HFF-Myc (cell line): ENCODE results near the gene SRSF2.
"Not testable (repeated sequence)": the region's sequence is repeated elsewhere in the genome, so short reads cannot be mapped to it uniquely, and the experiment has no call there.

Experiments used
- DNase-seq: peaks from one replicate; pipeline ENCODE4 v3.0.0-alpha.2; 2011; ENCODE audit warnings: low read depth; ENCODE audit errors: extremely low read depth
- H3K4me3 ChIP-seq: replicated peaks from 2 replicates; pipeline ENCODE4 v1.5.1; 2011; ENCODE audit warnings: low read depth, mild to moderate bottlenecking, control low read depth, low read length
- TF ChIP-seq, protein P1 (sequence below): IDR thresholded peaks from 2 replicates; pipeline ENCODE4 v1.5.1; 2012; ENCODE audit warnings: mild to moderate bottlenecking, low read depth, low read length, control low read depth; ENCODE audit errors: missing control alignments

Gene SRSF2

DNA sequence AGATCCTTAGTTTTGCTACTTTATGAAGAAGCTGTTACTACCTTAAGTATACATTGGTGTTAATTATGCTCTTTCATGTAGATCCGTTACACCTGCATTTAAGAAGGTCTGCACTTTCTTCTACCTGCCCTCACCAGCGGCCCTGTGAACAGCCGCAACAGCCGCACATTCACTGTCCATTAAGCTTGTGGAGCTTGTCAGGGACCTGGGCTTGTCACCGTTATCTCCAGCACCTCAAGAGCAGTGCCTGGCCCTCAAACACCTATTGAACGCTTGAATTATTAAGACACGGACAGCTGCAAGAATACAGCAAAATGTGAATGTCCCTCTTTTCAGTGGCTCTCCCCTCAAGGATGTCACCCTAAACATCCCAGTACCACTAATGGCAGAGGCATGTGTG lies 23.4 kb downstream of the SRSF2 start:
- TF ChIP-seq, protein P1, sequence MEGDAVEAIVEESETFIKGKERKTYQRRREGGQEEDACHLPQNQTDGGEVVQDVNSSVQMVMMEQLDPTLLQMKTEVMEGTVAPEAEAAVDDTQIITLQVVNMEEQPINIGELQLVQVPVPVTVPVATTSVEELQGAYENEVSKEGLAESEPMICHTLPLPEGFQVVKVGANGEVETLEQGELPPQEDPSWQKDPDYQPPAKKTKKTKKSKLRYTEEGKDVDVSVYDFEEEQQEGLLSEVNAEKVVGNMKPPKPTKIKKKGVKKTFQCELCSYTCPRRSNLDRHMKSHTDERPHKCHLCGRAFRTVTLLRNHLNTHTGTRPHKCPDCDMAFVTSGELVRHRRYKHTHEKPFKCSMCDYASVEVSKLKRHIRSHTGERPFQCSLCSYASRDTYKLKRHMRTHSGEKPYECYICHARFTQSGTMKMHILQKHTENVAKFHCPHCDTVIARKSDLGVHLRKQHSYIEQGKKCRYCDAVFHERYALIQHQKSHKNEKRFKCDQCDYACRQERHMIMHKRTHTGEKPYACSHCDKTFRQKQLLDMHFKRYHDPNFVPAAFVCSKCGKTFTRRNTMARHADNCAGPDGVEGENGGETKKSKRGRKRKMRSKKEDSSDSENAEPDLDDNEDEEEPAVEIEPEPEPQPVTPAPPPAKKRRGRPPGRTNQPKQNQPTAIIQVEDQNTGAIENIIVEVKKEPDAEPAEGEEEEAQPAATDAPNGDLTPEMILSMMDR = no peak
- no peak overlapping the region for H3K4me3 ChIP-seq
- no peak for DNase-seq

GRCh38 chr17:76712321-76712720 lies 24.8 kb downstream of the SRSF2 start:
- not testable (repeated sequence) for DNase-seq

GRCh38 chr17:76710863-76711611 lies 26.1 kb downstream of the SRSF2 start, which contains the start of gene MXRA7:
Gene MXRA7 (minus strand): TSS chr17:76710965. CDS start chr17:76710946, 19 bp downstream.
- DNase-seq = no peak
- H3K4me3 ChIP-seq = peak within 1 kb of the TSS; percentile 70
- TF ChIP-seq, protein P1 = no peak

More at GRCh38 chr17:76712321-76712720, 24.8 kb downstream of the SRSF2 start:
- not testable (repeated sequence) for H3K4me3 ChIP-seq

DNA sequence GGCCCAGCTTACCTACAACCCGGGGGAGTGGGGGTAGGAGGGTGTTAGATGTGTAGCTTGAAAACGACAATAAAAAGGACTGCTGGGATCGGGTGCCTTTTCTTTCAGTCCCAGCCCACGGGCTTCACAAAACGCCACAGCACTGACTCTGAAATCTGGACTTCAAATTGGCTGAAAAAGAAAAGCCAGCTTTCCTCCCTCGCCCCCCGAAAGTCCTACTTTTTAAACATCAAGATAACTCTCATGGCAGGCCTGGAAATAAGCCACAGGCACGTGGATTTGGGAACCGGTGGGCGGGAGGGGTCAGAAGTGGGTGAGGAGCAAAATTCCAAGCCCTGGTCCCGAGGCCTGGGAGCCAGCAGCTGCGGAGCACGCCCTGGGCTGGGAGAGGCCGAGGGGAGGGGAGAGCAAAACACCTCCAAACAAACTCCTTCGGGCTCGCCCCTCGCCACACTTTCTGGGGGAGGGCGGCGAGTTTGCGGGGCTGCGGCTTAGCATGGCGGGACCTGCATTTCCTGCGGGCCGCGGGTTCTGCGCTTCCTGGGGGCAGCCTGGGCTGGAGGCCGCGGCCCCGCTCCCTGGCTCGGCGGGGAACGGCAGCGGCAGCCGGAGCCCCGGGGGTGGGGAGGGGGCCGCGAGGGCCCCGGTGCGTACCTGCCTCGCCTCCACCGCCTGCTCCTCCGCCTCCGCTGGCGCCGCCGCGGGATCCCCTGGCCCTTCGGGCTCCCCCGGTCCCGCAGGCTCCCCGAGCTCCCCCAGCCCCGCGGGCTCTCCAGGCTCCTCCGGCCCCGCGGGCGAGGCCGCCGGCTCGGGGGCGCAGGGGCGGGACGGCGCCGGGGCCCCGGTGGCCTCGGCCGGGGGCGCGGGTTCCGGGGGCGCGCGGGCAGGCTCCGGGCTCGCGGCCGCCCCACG lies 26.9 kb downstream of the SRSF2 start:
- DNase-seq = not testable (repeated sequence)
- peak overlapping the region; percentile 70 for H3K4me3 ChIP-seq

- H3K4me3 ChIP-seq = peak overlapping the region; percentile 70
- TF ChIP-seq, protein P1 = no peak
- DNase-seq = peak; percentile 85
These were observed 27.8 kb downstream of the SRSF2 start for GRCh38 chr17:76709077-76709950.

DNA sequence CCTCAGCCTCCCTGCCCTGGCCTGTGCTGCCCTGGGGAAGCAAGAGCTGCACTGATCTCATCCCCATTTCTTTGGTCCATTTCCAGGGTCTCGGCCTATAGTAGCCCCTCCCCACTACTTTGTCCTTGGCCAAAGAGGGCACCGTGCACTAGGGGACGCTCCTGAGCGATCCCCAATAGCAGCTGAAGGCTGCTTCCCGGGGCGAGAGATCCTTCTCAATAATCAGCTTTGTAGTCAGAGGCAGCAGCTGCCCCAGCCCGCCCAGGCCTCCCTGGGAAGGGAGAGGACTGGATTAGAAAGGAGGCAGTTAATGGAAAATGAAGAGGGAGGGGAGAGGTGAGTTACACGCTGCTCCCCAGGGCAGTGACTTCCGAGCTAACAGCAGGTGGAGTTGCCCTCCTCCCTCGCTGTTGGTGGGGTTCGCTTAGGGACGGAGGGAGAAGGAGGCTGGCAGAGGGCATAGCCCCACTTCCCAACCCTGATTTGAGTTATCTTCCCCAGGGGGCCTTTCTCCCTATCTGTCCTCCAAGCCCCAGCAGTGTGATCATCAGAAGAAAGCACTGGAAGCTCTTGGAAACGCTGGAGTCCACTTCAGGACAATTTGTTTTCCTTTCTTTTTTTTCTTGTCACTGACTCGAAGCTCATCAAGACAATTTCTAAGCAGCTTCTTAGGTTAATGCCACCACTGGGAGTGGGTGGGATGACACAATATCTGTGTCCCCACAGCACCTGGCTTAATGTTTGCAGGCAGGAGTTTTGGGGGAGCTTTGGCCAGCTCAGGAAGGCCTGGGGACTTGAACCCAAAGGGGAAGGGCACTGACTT lies 28.9 kb downstream of the SRSF2 start:
- TF ChIP-seq, protein P1 = peak; percentile 28
- H3K4me3 ChIP-seq = peak overlapping the region; percentile 70
- no peak for DNase-seq

GRCh38 chr17:76706817-76707216 lies 30.3 kb downstream of the SRSF2 start:
- no peak overlapping the region for H3K4me3 ChIP-seq
- no peak for DNase-seq
- TF ChIP-seq, protein P1 = no peak
